Left kidney (tissue), 8 donors: Measurements from ENCODE around the gene ZNF595. TPM values are rescaled to one million over a fixed set of nuclear protein-coding genes. Genes with fewer than 3 reads are reported as not detected.
"Not testable (repeated sequence)": the region's sequence is repeated elsewhere in the genome, so short reads cannot be mapped to it uniquely, and the experiment has no call there.

Experiments used
- DNase-seq: peaks from one replicate; pipeline ENCODE4 v3.0.0-alpha.2; 2013
- long read RNA-seq, 8 donors: transcript quantifications; one replicate each; lab custom pipeline, GENCODE V29; 2026
- polyA plus RNA-seq: library from polyadenylated mRNA; unstranded; fragments of 120-200 nt; gene quantifications from one replicate; pipeline ENCODE4 v1.2.1, GENCODE V29; 2013; ENCODE audit not compliant: insufficient read length

Gene ZNF595
- polyA plus RNA-seq: 22.3 TPM
- long read RNA-seq, donor 1, transcript ZNF595-205 (4 exons, 2,911 nt): major isoform, 7 of 8 reads
- long read RNA-seq, donor 1, partial matches to known transcripts: 0 of 8 reads
- long read RNA-seq, donor 1, other reads (novel, unspliced or antisense): 0 of 8 reads
- long read RNA-seq, donor 2, transcript ZNF595-205 (4 exons, 2,911 nt): major isoform, 6 of 7 reads
- long read RNA-seq, donor 2, partial matches to known transcripts: 0 of 7 reads
- long read RNA-seq, donor 2, other reads (novel, unspliced or antisense): 0 of 7 reads
- long read RNA-seq, donor 3, transcript ZNF595-205 (4 exons, 2,911 nt): major isoform, 7 of 9 reads
- long read RNA-seq, donor 3, partial matches to known transcripts: 0 of 9 reads
- long read RNA-seq, donor 3, other reads (novel, unspliced or antisense): 0 of 9 reads
- long read RNA-seq, donor 4, partial matches to known transcripts: 0 of 2 reads
- long read RNA-seq, donor 4, other reads (novel, unspliced or antisense): 0 of 2 reads
- long read RNA-seq, donor 5, transcript ZNF595-205 (4 exons, 2,911 nt): major isoform, 5 of 9 reads
- long read RNA-seq, donor 5, partial matches to known transcripts: 0 of 9 reads
- long read RNA-seq, donor 5, other reads (novel, unspliced or antisense): 0 of 9 reads
- long read RNA-seq, donor 6, transcript ZNF595-205 (4 exons, 2,911 nt): major isoform, 5 of 9 reads
- long read RNA-seq, donor 6, partial matches to known transcripts: 0 of 9 reads
- long read RNA-seq, donor 6, other reads (novel, unspliced or antisense): 0 of 9 reads
- long read RNA-seq, donor 7, transcript ZNF595-201 (3 exons, 747 nt): minor isoform, 6 of 29 reads
- long read RNA-seq, donor 7, transcript ZNF595-202 (4 exons, 1,072 nt): minor isoform, 10 of 29 reads
- long read RNA-seq, donor 7, transcript ZNF595-205 (4 exons, 2,911 nt): major isoform, 13 of 29 reads
- long read RNA-seq, donor 7, partial matches to known transcripts: 0 of 29 reads
- long read RNA-seq, donor 7, other reads (novel, unspliced or antisense): 0 of 29 reads
- long read RNA-seq, donor 8, partial matches to known transcripts: 0 of 1 reads
- long read RNA-seq, donor 8, other reads (novel, unspliced or antisense): 0 of 1 reads

- not testable (repeated sequence) for DNase-seq
Observed at GRCh38 chr4:52804-53479, at the start of gene ZNF595. Gene ZNF595 (plus strand): TSS chr4:53321. CDS start chr4:53489, 168 bp downstream.

- not testable (repeated sequence) for DNase-seq
Observed at GRCh38 chr4:9937-10870, 42.9 kb upstream of the ZNF595 start.

- not testable (repeated sequence) for DNase-seq
Observed at GRCh38 chr4:11095-11815, 41.9 kb upstream of the ZNF595 start.

- not testable (repeated sequence) for DNase-seq
Observed at GRCh38 chr4:11816-12417, 41.2 kb upstream of the ZNF595 start.

- not testable (repeated sequence) for DNase-seq
Observed at GRCh38 chr4:18128-18527, 35.0 kb upstream of the ZNF595 start.

GRCh38 chr4:18589-18988 is 34.5 kb upstream of the ZNF595 start:
- not testable (repeated sequence) for DNase-seq

- DNase-seq: not testable (repeated sequence)
Observed at GRCh38 chr4:22882-23281, 30.2 kb upstream of the ZNF595 start.

GRCh38 chr4:24359-24758 is 28.8 kb upstream of the ZNF595 start:
- not testable (repeated sequence) for DNase-seq

- not testable (repeated sequence) for DNase-seq
Observed at GRCh38 chr4:27501-27900, 25.6 kb upstream of the ZNF595 start.

GRCh38 chr4:28767-29542 is 24.2 kb upstream of the ZNF595 start:
- not testable (repeated sequence) for DNase-seq

GRCh38 chr4:33314-33713 is 19.8 kb upstream of the ZNF595 start:
- DNase-seq: not testable (repeated sequence)

GRCh38 chr4:36559-37415 is 16.3 kb upstream of the ZNF595 start:
- not testable (repeated sequence) for DNase-seq

- DNase-seq: not testable (repeated sequence)
Observed at GRCh38 chr4:38202-38601, 14.9 kb upstream of the ZNF595 start.

GRCh38 chr4:43375-43774 is 9.7 kb upstream of the ZNF595 start:
- DNase-seq: not testable (repeated sequence)

- not testable (repeated sequence) for DNase-seq
Observed at GRCh38 chr4:51253-51652, 1.9 kb upstream of the ZNF595 start.

- DNase-seq: not testable (repeated sequence)
Observed at GRCh38 chr4:51655-52277, 1.4 kb upstream of the ZNF595 start.

- DNase-seq: not testable (repeated sequence)
Observed at GRCh38 chr4:53521-53920, 400 bp downstream of the ZNF595 start.
